ENCODE results near the gene MT1B.
"Not testable (repeated sequence)": the region's sequence is repeated elsewhere in the genome, so short reads cannot be mapped to it uniquely, and the experiment has no call there.

Gene MT1B

GRCh38 chr16:56623184-56623583 is 28.5 kb upstream of the MT1B start:
- not testable (repeated sequence) for DNase-seq; H3K27ac ChIP-seq (ENCODE audit: low read depth, low read length); H3K4ac ChIP-seq (ENCODE audit: low read depth, low read length); H3K79me1 ChIP-seq (ENCODE audit: low read length); H3K56ac ChIP-seq (ENCODE audit: low read length); H4K8ac ChIP-seq (ENCODE audit: low read depth, low read length); H3K4me2 ChIP-seq (ENCODE audit: low read length); H2BK120ac ChIP-seq (ENCODE audit: low read depth, low read length); H2AK5ac ChIP-seq (ENCODE audit: low read length); H3K4me3 ChIP-seq (ENCODE audit: low read length); H4K5ac ChIP-seq (ENCODE audit: low read length); H3K4me1 ChIP-seq (ENCODE audit: control insufficient read depth, low read depth, low read length); H3K23ac ChIP-seq (ENCODE audit: low read length); H2BK15ac ChIP-seq (replicated peaks; ENCODE audit: low read depth); H3K18ac ChIP-seq (ENCODE audit: low read length); H3K36me3 ChIP-seq (ENCODE audit: control insufficient read depth, insufficient read depth, low read length); H2BK5ac ChIP-seq (ENCODE audit: low read length); H3K79me2 ChIP-seq (ENCODE audit: control insufficient read depth, insufficient read depth, low read length); H3K9ac ChIP-seq (ENCODE audit: low read length)
- peaks cover 42% of the 10 kb centered on the region for H3K27me3 ChIP-seq (ENCODE audit: insufficient read depth, low read length, poor library complexity)
- WGBS (ENCODE audit: extremely low coverage, insufficient coverage, low lambda C conversion rate): no CpG with 5 or more reads among the region's 5 CpGs

GRCh38 chr16:56623637-56624036 is 28.0 kb upstream of the MT1B start:
- Histone ChIP-seq H3K4me2 (ENCODE audit: low read length) (no peak overlapping the region), H2BK15ac (replicated peaks; ENCODE audit: low read depth) (no peak overlapping the region), H4K5ac (ENCODE audit: low read length) (no peak overlapping the region), H3K79me1 (ENCODE audit: low read length) (no peaks in the 10 kb centered on the region), H3K56ac (ENCODE audit: low read length) (no peak overlapping the region), H3K4ac (ENCODE audit: low read depth, low read length) (no peak overlapping the region), H3K36me3 (ENCODE audit: control insufficient read depth, insufficient read depth, low read length) (no peaks in the 10 kb centered on the region), H3K4me1 (ENCODE audit: control insufficient read depth, low read depth, low read length) (peaks cover 5% of the 10 kb centered on the region), H2BK5ac (ENCODE audit: low read length) (no peak overlapping the region), H3K79me2 (ENCODE audit: control insufficient read depth, insufficient read depth, low read length) (no peaks in the 10 kb centered on the region), H3K18ac (ENCODE audit: low read length) (no peak overlapping the region), H3K9ac (ENCODE audit: low read length) (no peak overlapping the region), H3K27me3 (ENCODE audit: insufficient read depth, low read length, poor library complexity) (peaks cover 40% of the 10 kb centered on the region), H2AK5ac (ENCODE audit: low read length) (no peak overlapping the region), H3K23ac (ENCODE audit: low read length) (no peak overlapping the region), H2BK120ac (ENCODE audit: low read depth, low read length) (no peak overlapping the region), H4K8ac (ENCODE audit: low read depth, low read length) (no peak overlapping the region), H3K4me3 (ENCODE audit: low read length) (no peak overlapping the region), H3K27ac (ENCODE audit: low read depth, low read length) (no peak overlapping the region)
- no CpG with 5 or more reads among the region's 2 CpGs for WGBS (ENCODE audit: extremely low coverage, insufficient coverage, low lambda C conversion rate)
- no peak for DNase-seq

DNA sequence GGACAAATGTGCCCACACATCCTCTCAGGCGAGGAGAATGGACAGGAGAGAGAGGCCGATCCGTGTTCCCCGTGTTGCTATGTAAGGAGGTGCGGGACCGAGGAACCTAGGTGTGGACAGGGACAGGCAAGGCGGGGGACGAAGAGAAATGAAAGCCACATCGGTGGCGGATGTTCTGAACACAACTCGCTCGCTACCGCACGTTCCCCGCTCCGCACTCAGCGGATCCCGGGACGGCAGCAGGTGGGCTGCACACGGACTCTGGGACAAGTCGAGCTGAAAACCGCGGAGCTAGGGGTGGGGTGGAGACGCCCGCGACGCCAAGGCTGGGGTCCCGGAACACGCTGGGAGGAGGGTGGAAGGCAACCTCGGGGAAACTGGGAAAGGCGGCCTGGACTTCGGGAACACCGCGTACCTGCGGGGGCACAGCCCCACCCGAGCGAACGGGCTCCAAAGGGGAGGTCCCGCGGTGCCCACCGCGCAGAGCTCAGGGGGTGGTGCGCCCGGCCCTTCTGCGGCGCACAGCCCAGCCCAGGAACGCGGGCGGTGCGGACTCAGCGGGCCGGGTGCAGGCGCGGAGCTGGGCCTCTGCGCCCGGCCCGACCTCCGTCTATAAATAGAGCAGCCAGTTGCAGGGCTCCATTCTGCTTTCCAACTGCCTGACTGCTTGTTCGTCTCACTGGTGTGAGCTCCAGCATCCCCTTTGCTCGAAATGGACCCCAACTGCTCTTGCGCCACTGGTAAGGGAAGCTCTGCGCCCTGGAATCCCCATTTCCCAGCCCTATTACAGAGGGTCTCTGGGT is 26.3 kb upstream of the MT1B start, which contains the start of gene MT1E:
Gene MT1E (plus strand): TSS at position 642 of the 803 bp plus-strand sequence. CDS start 71 bp downstream, at position 713.
- H3K36me3 ChIP-seq (ENCODE audit: control insufficient read depth, insufficient read depth, low read length): no peaks in the 10 kb centered on the region
- peak; percentile 70 for DNase-seq
- WGBS (ENCODE audit: extremely low coverage, insufficient coverage, low lambda C conversion rate): no CpG with 5 or more reads among the region's 62 CpGs

GRCh38 chr16:56625943-56626654 is 25.6 kb upstream of the MT1B start:
- Histone ChIP-seq H3K4me1 (ENCODE audit: control insufficient read depth, low read depth, low read length) (peaks cover 4% of the 10 kb centered on the region), H3K4me2 (ENCODE audit: low read length) (peak overlapping the region; percentile 32), H3K4me3 (ENCODE audit: low read length) (no peak overlapping the region), H3K4ac (ENCODE audit: low read depth, low read length) (no peak overlapping the region), H3K23ac (ENCODE audit: low read length) (peak overlapping the region; percentile 6), H4K8ac (ENCODE audit: low read depth, low read length) (no peak overlapping the region), H2BK120ac (ENCODE audit: low read depth, low read length) (no peak overlapping the region), H3K79me1 (ENCODE audit: low read length) (no peaks in the 10 kb centered on the region), H3K56ac (ENCODE audit: low read length) (no peak overlapping the region), H3K27me3 (ENCODE audit: insufficient read depth, low read length, poor library complexity) (peaks cover 51% of the 10 kb centered on the region), H3K9ac (ENCODE audit: low read length) (no peak overlapping the region), H3K18ac (ENCODE audit: low read length) (no peak overlapping the region), H4K5ac (ENCODE audit: low read length) (no peak overlapping the region), H3K27ac (ENCODE audit: low read depth, low read length) (no peak overlapping the region), H2AK5ac (ENCODE audit: low read length) (no peak overlapping the region), H2BK5ac (ENCODE audit: low read length) (no peak overlapping the region), H3K79me2 (ENCODE audit: control insufficient read depth, insufficient read depth, low read length) (no peaks in the 10 kb centered on the region), H2BK15ac (replicated peaks; ENCODE audit: low read depth) (no peak overlapping the region), H3K36me3 (ENCODE audit: control insufficient read depth, insufficient read depth, low read length) (no peaks in the 10 kb centered on the region)
- WGBS (ENCODE audit: extremely low coverage, insufficient coverage, low lambda C conversion rate): no CpG with 5 or more reads among the region's 16 CpGs
- DNase-seq: no peak

More for the DNA sequence above, 26.3 kb upstream of the MT1B start, which contains the start of gene MT1E:
- Histone ChIP-seq H2BK15ac (replicated peaks; ENCODE audit: low read depth) (no peak within 1 kb of the TSS), H3K4me2 (ENCODE audit: low read length) (peak within 1 kb of the TSS; percentile 32), H3K23ac (ENCODE audit: low read length) (peak within 1 kb of the TSS; percentile 6), H3K9ac (ENCODE audit: low read length) (peak within 1 kb of the TSS; percentile 38), H2BK5ac (ENCODE audit: low read length) (no peak within 1 kb of the TSS), H3K79me1 (ENCODE audit: low read length) (no peaks in the 10 kb centered on the region), H3K18ac (ENCODE audit: low read length) (no peak within 1 kb of the TSS), H3K4ac (ENCODE audit: low read depth, low read length) (no peak within 1 kb of the TSS), H3K27me3 (ENCODE audit: insufficient read depth, low read length, poor library complexity) (peaks cover 45% of the 10 kb centered on the region), H3K4me3 (ENCODE audit: low read length) (no peak within 1 kb of the TSS), H4K8ac (ENCODE audit: low read depth, low read length) (no peak within 1 kb of the TSS), H3K79me2 (ENCODE audit: control insufficient read depth, insufficient read depth, low read length) (no peaks in the 10 kb centered on the region), H3K27ac (ENCODE audit: low read depth, low read length) (no peak within 1 kb of the TSS), H4K5ac (ENCODE audit: low read length) (no peak within 1 kb of the TSS), H3K56ac (ENCODE audit: low read length) (peak within 1 kb of the TSS; percentile 68), H2BK120ac (ENCODE audit: low read depth, low read length) (no peak within 1 kb of the TSS), H2AK5ac (ENCODE audit: low read length) (no peak within 1 kb of the TSS), H3K4me1 (ENCODE audit: control insufficient read depth, low read depth, low read length) (peaks cover 5% of the 10 kb centered on the region)

GRCh38 chr16:56626685-56627084 is 25.0 kb upstream of the MT1B start:
- no peak overlapping the region for H2AK5ac ChIP-seq (ENCODE audit: low read length)
- WGBS (ENCODE audit: extremely low coverage, insufficient coverage, low lambda C conversion rate): no CpG with 5 or more reads among the region's 7 CpGs

More at GRCh38 chr16:56626685-56627084, 25.0 kb upstream of the MT1B start:
- peaks cover 57% of the 10 kb centered on the region for H3K27me3 ChIP-seq (ENCODE audit: insufficient read depth, low read length, poor library complexity)
- no peak overlapping the region for H3K4ac ChIP-seq (ENCODE audit: low read depth, low read length)
- peaks cover 3% of the 10 kb centered on the region for H3K4me1 ChIP-seq (ENCODE audit: control insufficient read depth, low read depth, low read length)
- H3K79me1 ChIP-seq (ENCODE audit: low read length): no peaks in the 10 kb centered on the region
- no peak for DNase-seq
- H2BK5ac ChIP-seq (ENCODE audit: low read length): no peak overlapping the region
- no peak overlapping the region for H2BK15ac ChIP-seq (replicated peaks; ENCODE audit: low read depth)
- no peak overlapping the region for H3K4me3 ChIP-seq (ENCODE audit: low read length)
- no peaks in the 10 kb centered on the region for H3K79me2 ChIP-seq (ENCODE audit: control insufficient read depth, insufficient read depth, low read length)
- no peak overlapping the region for H3K9ac ChIP-seq (ENCODE audit: low read length)
- H3K36me3 ChIP-seq (ENCODE audit: control insufficient read depth, insufficient read depth, low read length): no peaks in the 10 kb centered on the region
- no peak overlapping the region for H3K27ac ChIP-seq (ENCODE audit: low read depth, low read length)
- no peak overlapping the region for H4K5ac ChIP-seq (ENCODE audit: low read length)
- H3K4me2 ChIP-seq (ENCODE audit: low read length): no peak overlapping the region
- no peak overlapping the region for H4K8ac ChIP-seq (ENCODE audit: low read depth, low read length)
- H3K23ac ChIP-seq (ENCODE audit: low read length): no peak overlapping the region
- no peak overlapping the region for H3K56ac ChIP-seq (ENCODE audit: low read length)
- no peak overlapping the region for H2BK120ac ChIP-seq (ENCODE audit: low read depth, low read length)
- H3K18ac ChIP-seq (ENCODE audit: low read length): no peak overlapping the region

All from mesendoderm (in vitro differentiated cells).